Trophoblast cell (in vitro differentiated cells and primary cell): ENCODE measurements around the gene LMBRD2.
A peak's percentile ranks its signal among the peaks of the same experiment; 100 is the strongest.

ENCODE experiments used
- DNase-seq, 2 donors: peaks; one replicate each; pipeline ENCODE4 v3.0.0-alpha.2; 2016
- H2AFZ ChIP-seq: 2 replicates; pipeline ENCODE4 v1.6.1; 2013; ENCODE audit warnings: low read length, moderate library complexity, mild to moderate bottlenecking; ENCODE audit not compliant: insufficient read depth, poor library complexity
- H2AK5ac ChIP-seq: 2 replicates; pipeline ENCODE4 v1.6.1; 2013; ENCODE audit warnings: mild to moderate bottlenecking, low read length
- H2BK120ac ChIP-seq: 2 replicates; pipeline ENCODE4 v1.6.1; 2013; ENCODE audit warnings: low read length, mild to moderate bottlenecking, moderate library complexity; ENCODE audit not compliant: insufficient read depth, poor library complexity
- H2BK12ac ChIP-seq: 2 replicates; pipeline ENCODE4 v1.6.1; 2013; ENCODE audit warnings: mild to moderate bottlenecking, low read length, moderate library complexity
- H2BK5ac ChIP-seq: 2 replicates; pipeline ENCODE4 v1.6.1; 2013; ENCODE audit warnings: low read length, low read depth, moderate library complexity, mild to moderate bottlenecking; ENCODE audit not compliant: poor library complexity
- H3K14ac ChIP-seq: 2 replicates; pipeline ENCODE4 v1.6.1; 2013; ENCODE audit warnings: mild to moderate bottlenecking, low read length
- H3K18ac ChIP-seq: 2 replicates; pipeline ENCODE4 v1.6.1; 2013; ENCODE audit warnings: mild to moderate bottlenecking, low read length
- H3K23ac ChIP-seq: 2 replicates; pipeline ENCODE4 v1.6.1; 2013; ENCODE audit warnings: low read length
- H3K27ac ChIP-seq: 2 replicates; pipeline ENCODE4 v1.5.1; 2013; ENCODE audit warnings: low read depth, mild to moderate bottlenecking, inconsistent platforms, low read length, moderate library complexity
- H3K27me3 ChIP-seq: 2 replicates; pipeline ENCODE4 v1.6.1; 2013; ENCODE audit warnings: inconsistent platforms, mild to moderate bottlenecking, low read length, moderate library complexity; ENCODE audit not compliant: insufficient read depth
- H3K36me3 ChIP-seq, 2 experiments: 1 replicate in 1 of 2; 2 replicates in 1 of 2; pipeline ENCODE4 v1.6.1; 2013; ENCODE audit warnings: low read length in 2 of 2, mild to moderate bottlenecking in 2 of 2, moderate library complexity in 1 of 2; ENCODE audit not compliant: insufficient read depth in 2 of 2, control insufficient read depth in 1 of 2
- H3K4ac ChIP-seq: 2 replicates; pipeline ENCODE4 v1.6.1; 2013; ENCODE audit warnings: low read depth, mild to moderate bottlenecking, low read length, moderate library complexity
- H3K4me1 ChIP-seq, 2 experiments: 1 replicate in 1 of 2; 2 replicates in 1 of 2; pipeline ENCODE4 v1.6.1; 2013; ENCODE audit warnings: low read length in 2 of 2, mild to moderate bottlenecking in 2 of 2, moderate library complexity in 1 of 2; ENCODE audit not compliant: insufficient read depth in 2 of 2, control insufficient read depth in 1 of 2
- H3K4me2 ChIP-seq: 2 replicates; pipeline ENCODE4 v1.6.1; 2013; ENCODE audit warnings: inconsistent platforms, mild to moderate bottlenecking, low read length, moderate library complexity
- H3K4me3 ChIP-seq: 2 replicates; pipeline ENCODE4 v1.5.1; 2013; ENCODE audit warnings: mild to moderate bottlenecking, low read depth, low read length, inconsistent platforms
- H3K79me1 ChIP-seq: one replicate; pipeline ENCODE4 v1.6.1; 2013; ENCODE audit warnings: low read length
- H3K79me2 ChIP-seq: 2 replicates; pipeline ENCODE4 v1.6.1; 2013; ENCODE audit warnings: low read length, mild to moderate bottlenecking; ENCODE audit not compliant: control insufficient read depth, insufficient read depth, poor library complexity
- H3K9ac ChIP-seq: 2 replicates; pipeline ENCODE4 v1.6.1; 2013; ENCODE audit warnings: mild to moderate bottlenecking, low read length
- H3K9me3 ChIP-seq: 2 replicates; pipeline ENCODE4 v1.6.1; 2013; ENCODE audit warnings: low read depth, mild to moderate bottlenecking, control low read depth, inconsistent platforms, low read length; ENCODE audit not compliant: insufficient read depth
- H4K12ac ChIP-seq: 2 replicates; pipeline ENCODE4 v1.6.1; 2013; ENCODE audit warnings: low read depth, mild to moderate bottlenecking, low read length, moderate library complexity
- H4K8ac ChIP-seq: 2 replicates; pipeline ENCODE4 v1.6.1; 2013; ENCODE audit warnings: low read depth, mild to moderate bottlenecking, low read length, moderate library complexity
- H4K91ac ChIP-seq: one replicate; pipeline ENCODE4 v1.6.1; 2013; ENCODE audit warnings: low read depth, mild to moderate bottlenecking, low read length, moderate library complexity
- WGBS: extraction: QIAGEN DNeasy Blood & Tissue Kit; methylation state at CpG from one replicate; pipeline ENCODE4 v1.1.7; 2013; ENCODE audit warnings: missing lambda C conversion rate; ENCODE audit not compliant: insufficient read length, insufficient coverage; ENCODE audit errors: extremely low coverage; 5-methylcytosine and 5-hydroxymethylcytosine counted together

Gene LMBRD2

DNA sequence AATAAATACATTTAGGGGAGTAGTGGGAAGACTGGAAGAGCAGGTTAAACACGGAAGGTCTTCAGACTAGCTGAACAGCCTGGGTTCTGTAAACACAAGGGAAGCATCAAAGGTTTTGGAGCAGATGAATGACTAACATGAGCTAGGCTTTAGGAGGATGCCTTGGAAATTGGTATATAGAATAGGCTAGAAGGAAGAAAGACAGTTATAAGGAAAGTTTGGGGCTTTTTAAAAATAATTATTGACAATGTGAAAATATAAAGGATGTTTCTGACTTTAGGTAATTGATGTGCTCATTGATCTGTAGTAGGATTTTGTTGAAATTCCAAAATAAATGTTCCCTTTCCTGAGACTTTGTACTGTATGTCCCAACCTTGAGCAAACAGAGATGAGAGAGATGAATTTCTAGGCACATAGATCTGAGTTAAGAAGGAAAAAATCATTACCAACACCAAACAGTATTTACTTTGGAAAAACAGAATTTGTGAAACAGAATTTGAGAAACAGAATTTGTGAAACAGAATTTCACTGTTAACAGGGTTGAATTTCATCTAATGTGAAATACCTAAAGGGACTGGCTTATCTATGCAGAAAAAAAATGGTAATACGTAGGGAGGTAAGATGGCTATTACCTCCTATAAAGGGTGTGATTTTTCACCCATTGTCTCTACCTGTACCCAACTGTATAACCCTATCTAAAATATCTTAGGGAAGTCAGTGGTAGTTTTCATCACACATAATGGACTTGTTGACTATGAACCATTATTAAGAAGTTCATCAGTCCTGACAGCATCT, 29.1 kb upstream of the LMBRD2 start:
- Histone ChIP-seq H3K14ac (no peak overlapping the region), H2AFZ (no peak overlapping the region), H3K9me3 (no peaks in the 10 kb centered on the region), H3K79me2 (no peaks in the 10 kb centered on the region), H3K27ac (no peak overlapping the region), H3K36me3 (peaks cover 0 to 15% of the 10 kb centered on the region in 2 experiments), H2BK120ac (no peak overlapping the region), H3K18ac (no peak overlapping the region), H3K4me1 (no peaks in the 10 kb centered on the region), H3K27me3 (no peaks in the 10 kb centered on the region), H2BK12ac (no peak overlapping the region), H2AK5ac (no peak overlapping the region), H3K4ac (no peak overlapping the region), H3K4me2 (no peak overlapping the region), H2BK5ac (no peak overlapping the region), H3K79me1 (no peaks in the 10 kb centered on the region), H3K23ac (no peak overlapping the region), H3K4me3 (no peak overlapping the region), H4K12ac (no peak overlapping the region), H3K9ac (no peak overlapping the region), H4K8ac (no peak overlapping the region), H4K91ac (no peak overlapping the region)
- DNase-seq: no peak
- no CpG with 5 or more reads among the region's 2 CpGs for WGBS

DNA sequence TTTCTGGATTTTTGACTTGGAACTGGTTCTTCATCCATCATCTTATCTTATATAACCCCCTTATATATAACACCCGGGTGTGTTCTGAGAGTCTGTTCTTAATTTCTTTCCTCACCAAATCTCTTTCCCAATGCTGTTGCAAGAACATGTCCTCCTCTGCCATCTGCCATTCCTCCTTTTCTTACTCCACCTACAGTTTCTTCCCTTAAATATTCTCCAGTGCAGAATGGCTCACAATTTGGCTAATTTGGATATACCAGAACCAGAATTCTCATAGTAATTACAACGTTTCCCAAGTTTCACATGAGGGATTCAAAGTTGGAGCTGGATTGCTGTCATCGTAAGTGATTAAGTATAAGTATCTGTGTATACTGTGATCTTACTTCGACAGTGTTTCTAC, 28.3 kb upstream of the LMBRD2 start:
- Histone ChIP-seq H3K27me3 (no peaks in the 10 kb centered on the region), H3K18ac (no peak overlapping the region), H3K27ac (no peak overlapping the region), H2AFZ (no peak overlapping the region), H2BK120ac (no peak overlapping the region), H3K9ac (no peak overlapping the region), H3K79me2 (no peaks in the 10 kb centered on the region), H3K4me3 (no peak overlapping the region), H2BK5ac (no peak overlapping the region), H3K14ac (no peak overlapping the region), H2AK5ac (no peak overlapping the region), H4K8ac (no peak overlapping the region), H3K23ac (no peak overlapping the region), H4K91ac (no peak overlapping the region), H3K36me3 (peaks cover 0 to 15% of the 10 kb centered on the region in 2 experiments), H3K4me2 (no peak overlapping the region), H3K9me3 (no peaks in the 10 kb centered on the region), H4K12ac (no peak overlapping the region), H3K4me1 (no peaks in the 10 kb centered on the region), H2BK12ac (no peak overlapping the region), H3K79me1 (no peaks in the 10 kb centered on the region), H3K4ac (no peak overlapping the region)
- DNase-seq: no peak
- no CpG with 5 or more reads among the region's 4 CpGs for WGBS

DNA sequence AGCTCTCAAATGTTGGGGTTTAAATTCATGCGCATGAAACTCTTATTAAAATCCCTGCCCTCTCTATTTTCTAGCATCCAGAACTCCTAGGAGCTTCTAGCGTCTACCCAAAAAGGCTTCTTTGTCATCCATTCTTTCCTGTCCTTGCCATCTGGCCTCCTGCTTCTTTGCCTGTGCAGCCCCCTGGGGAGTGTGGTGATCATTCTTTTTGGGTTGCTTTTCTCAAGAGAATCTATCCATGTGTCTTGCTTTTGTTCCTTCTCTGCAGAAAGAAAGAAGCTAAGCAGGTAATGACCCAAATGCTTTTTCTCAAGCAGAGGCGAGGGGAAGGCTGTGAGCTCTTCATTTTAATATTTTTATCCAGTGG, 26.8 kb upstream of the LMBRD2 start:
- H2BK12ac ChIP-seq: no peak overlapping the region
- no peak overlapping the region for H3K9ac ChIP-seq
- H4K8ac ChIP-seq: no peak overlapping the region
- H2AK5ac ChIP-seq: no peak overlapping the region
- no peaks in the 10 kb centered on the region for H3K9me3 ChIP-seq
- H3K4me1 ChIP-seq: no peaks in the 10 kb centered on the region
- no peak overlapping the region for H2BK5ac ChIP-seq
- no CpG with 5 or more reads among the region's 3 CpGs for WGBS
- H3K4me3 ChIP-seq: no peak overlapping the region
- H3K4me2 ChIP-seq: no peak overlapping the region
- H3K27me3 ChIP-seq: no peaks in the 10 kb centered on the region
- H3K23ac ChIP-seq: no peak overlapping the region
- H4K91ac ChIP-seq: no peak overlapping the region
- H3K14ac ChIP-seq: no peak overlapping the region
- no peak overlapping the region for H2BK120ac ChIP-seq
- no peaks in the 10 kb centered on the region for H3K79me1 ChIP-seq
- H3K18ac ChIP-seq: no peak overlapping the region
- no peak overlapping the region for H3K4ac ChIP-seq
- H3K79me2 ChIP-seq: no peaks in the 10 kb centered on the region
- no peak for DNase-seq
- no peak overlapping the region for H4K12ac ChIP-seq
- H2AFZ ChIP-seq: no peak overlapping the region
- H3K27ac ChIP-seq: no peak overlapping the region
- peaks cover 0 to 25% of the 10 kb centered on the region in 2 experiments for H3K36me3 ChIP-seq

GRCh38 chr5:36177715-36178523, 26.2 kb upstream of the LMBRD2 start:
- Histone ChIP-seq H3K79me1 (no peaks in the 10 kb centered on the region), H3K36me3 (peaks cover 0 to 28% of the 10 kb centered on the region in 2 experiments), H3K4ac (no peak overlapping the region), H3K14ac (no peak overlapping the region), H4K91ac (no peak overlapping the region), H4K12ac (no peak overlapping the region), H3K4me1 (no peaks in the 10 kb centered on the region), H3K27ac (no peak overlapping the region), H3K9ac (no peak overlapping the region), H3K23ac (no peak overlapping the region), H3K18ac (no peak overlapping the region), H2AFZ (no peak overlapping the region), H4K8ac (no peak overlapping the region), H3K9me3 (no peaks in the 10 kb centered on the region), H3K4me2 (no peak overlapping the region), H2BK120ac (no peak overlapping the region), H3K79me2 (no peaks in the 10 kb centered on the region), H3K27me3 (no peaks in the 10 kb centered on the region), H2BK12ac (no peak overlapping the region), H2AK5ac (no peak overlapping the region), H3K4me3 (no peak overlapping the region), H2BK5ac (no peak overlapping the region)
- peak in 1 of 2 donors; percentile 55 for DNase-seq
- WGBS: no CpG with 5 or more reads among the region's 2 CpGs
